Nephron (organoid): Measurements from ENCODE around the gene BAMBI.

Experiments
- H3K27ac Mint-ChIP-seq, 3 experiments: 2 replicates each; pipeline ENCODE4 v1.8.0; 2020; ENCODE audit warnings: mixed read lengths in 3 of 3, mild to moderate bottlenecking in 2 of 3, moderate library complexity in 1 of 3
- H3K27me3 Mint-ChIP-seq: 2 replicates; pipeline ENCODE4 v1.8.0; 2021; ENCODE audit warnings: low read depth, mild to moderate bottlenecking, moderate library complexity, mixed read lengths
- H3K36me3 Mint-ChIP-seq: 2 replicates; pipeline ENCODE4 v1.8.0; 2020; ENCODE audit warnings: low read depth, mixed read lengths
- H3K4me1 Mint-ChIP-seq: 2 replicates; pipeline ENCODE4 v1.8.0; 2020; ENCODE audit warnings: mixed read lengths
- H3K4me3 Mint-ChIP-seq, 3 experiments: 2 replicates each; pipeline ENCODE4 v1.8.0; 2020; ENCODE audit warnings: mild to moderate bottlenecking in 3 of 3, mixed read lengths in 3 of 3, moderate library complexity in 2 of 3
- H3K9me3 Mint-ChIP-seq: 2 replicates; pipeline ENCODE4 v1.8.0; 2020; ENCODE audit warnings: mixed read lengths
- CTCF ChIP-seq, 3 experiments: fragments of 200-600 bp; sonication (generic); IDR thresholded peaks; one replicate each; pipeline ENCODE4 v1.5.0; 2021; ENCODE audit warnings: antibody characterized with exemption in 3 of 3; ENCODE audit not compliant: unreplicated experiment in 3 of 3

Gene BAMBI

DNA sequence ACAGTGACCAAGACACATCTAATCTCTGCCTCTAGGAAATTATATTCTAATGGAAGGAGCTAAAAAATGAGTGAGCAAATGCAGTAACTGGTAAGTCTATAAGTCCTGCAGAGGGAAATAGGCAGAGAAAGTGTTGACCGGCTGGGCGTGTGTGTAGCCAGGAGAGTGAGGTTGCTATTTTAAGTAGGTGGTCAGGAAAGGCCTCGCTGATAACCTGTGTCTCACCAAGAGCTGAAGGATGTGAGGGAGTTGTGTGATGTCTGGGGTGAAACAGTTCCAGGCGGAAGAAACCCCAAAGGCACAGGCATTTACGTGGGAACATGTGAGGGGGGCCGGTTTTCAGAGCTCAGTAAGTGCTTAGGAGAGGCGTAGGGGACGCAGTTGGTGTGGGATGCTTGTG, 54.8 kb downstream of the BAMBI start:
- Mint-ChIP-seq H3K4me1 (peaks cover 14% of the 10 kb centered on the region), H3K9me3 (peaks cover 13% of the 10 kb centered on the region), H3K36me3 (no peaks in the 10 kb centered on the region), H3K4me3 (no peak overlapping the region), H3K27me3 (peaks cover 10% of the 10 kb centered on the region), H3K27ac (no peak overlapping the region)
- no peak for TF ChIP-seq CTCF (IDR thresholded peaks at IDR 0.05; ENCODE audit: unreplicated experiment in 3 of 3)
